A549 (cell line): Measurements from ENCODE around the gene SPPL3. TPM values are rescaled to one million over a fixed set of nuclear protein-coding genes. Genes with fewer than 3 reads are reported as not detected.

Experiments used
- ATAC-seq, 2 experiments: fragments of 200-7000 bp in 1 of 2; fragments of >200 bp in 1 of 2; cut with Nextera tagmentation in 1 of 2; cut with Tn5 transposase in 1 of 2; 3 replicates each; pipeline versions ENCODE4 v1.8.0 to v1.9.1; 2018 to 2020; ENCODE audit warnings: mild to moderate bottlenecking in 1 of 2, moderate library complexity in 1 of 2
- CTCF ChIA-PET: fragments of 300-600 bp; sonication (Branson Sonifier 250); formaldehyde crosslinking; extraction: SDS; loops from one replicate; lab custom pipeline; 2021; ENCODE audit warnings: antibody characterized with exemption, inconsistent platforms; lab: Yijun Ruan, JAX
- POLR2A ChIA-PET: fragments of 350-600 bp; formaldehyde crosslinking; extraction: SDS; loops from one replicate; lab custom pipeline; 2021; ENCODE audit warnings: antibody characterized with exemption, inconsistent platforms; lab: Yijun Ruan, JAX
- DNase-seq, 2 experiments: peaks; one replicate each; pipeline versions ENCODE4 v3.0.0 to v3.0.0-alpha.2; 2011 to 2016; ENCODE audit warnings: low read depth in 1 of 2, low spot score in 1 of 2
- FAIRE-seq: peaks from 2 replicates; lab custom pipeline; 2011; peaks lifted over from hg19 to GRCh38; lab: Jason Lieb, UNC
- H3K27ac ChIP-seq, 2 experiments: fragments of >200 bp; sonication (Bioruptor Twin); formaldehyde crosslinking; 3 replicates each; pipeline ENCODE4 v1.5.1; 2016 to 2017
- H3K4me1 ChIP-seq: fragments of >200 bp; sonication (Bioruptor Twin); formaldehyde crosslinking; 3 replicates; pipeline ENCODE4 v1.6.1; 2016
- H3K4me2 ChIP-seq: fragments of >200 bp; sonication (Bioruptor Twin); formaldehyde crosslinking; 3 replicates; pipeline ENCODE4 v1.6.1; 2016
- H3K4me3 ChIP-seq: fragments of >200 bp; sonication (Bioruptor Twin); formaldehyde crosslinking; 3 replicates; pipeline ENCODE4 v1.5.1; 2016
- H3K9me3 ChIP-seq: fragments of >200 bp; sonication (Bioruptor Twin); formaldehyde crosslinking; 3 replicates; pipeline ENCODE4 v1.6.1; 2016
- BHLHE40 ChIP-seq: IDR thresholded peaks from 2 replicates; pipeline ENCODE4 v1.6.1; 2012; ENCODE audit warnings: low read depth, low read length, inconsistent platforms
- CEBPB ChIP-seq, 2 experiments: fragments of >200 bp in 1 of 2; sonication (Bioruptor Twin) in 1 of 2; formaldehyde crosslinking in 1 of 2; IDR thresholded peaks; 2 replicates each; pipeline ENCODE4 v1.6.1; 2012 to 2016
- CTCF ChIP-seq: fragments of >200 bp; sonication (Bioruptor Twin); formaldehyde crosslinking; IDR thresholded peaks from 3 replicates; pipeline ENCODE4 v1.5.1; 2016
- EHMT2 ChIP-seq: fragments of 200-600 bp; sonication (generic); IDR thresholded peaks from 2 replicates; pipeline ENCODE4 v1.6.1; 2016; ENCODE audit warnings: antibody characterized with exemption, low read depth, mild to moderate bottlenecking, moderate library complexity
- ELK1 ChIP-seq: fragments of 150-350 bp; IDR thresholded peaks from 2 replicates; pipeline ENCODE4 v1.6.1; 2014; ENCODE audit warnings: low read depth, mild to moderate bottlenecking, low read length
- EP300 ChIP-seq, 2 experiments: fragments of >200 bp; sonication (Bioruptor Twin); formaldehyde crosslinking; IDR thresholded peaks; 2 replicates in 1 of 2; 3 replicates in 1 of 2; pipeline ENCODE4 v1.6.1; 2016 to 2017
- FOSB ChIP-seq: fragments of 250-450 bp; sonication (Bioruptor Pico); IDR thresholded peaks from 2 replicates; pipeline ENCODE4 v1.5.0; 2020; ENCODE audit warnings: mild to moderate bottlenecking, moderate library complexity
- HEYL ChIP-seq: fragments of 250-450 bp; sonication (Bioruptor Pico); IDR thresholded peaks from 2 replicates; pipeline ENCODE4 v1.8.0; 2021; ENCODE audit warnings: mild to moderate bottlenecking, moderate library complexity
- HOXB13 ChIP-seq: fragments of 250-450 bp; sonication (Bioruptor Pico); IDR thresholded peaks from 2 replicates; pipeline ENCODE4 v1.5.0; 2020; ENCODE audit warnings: low read depth, mild to moderate bottlenecking, moderate library complexity
- KDM5A ChIP-seq: fragments of 200-600 bp; sonication (generic); IDR thresholded peaks from 2 replicates; pipeline ENCODE4 v1.6.1; 2016; ENCODE audit warnings: antibody characterized with exemption, mild to moderate bottlenecking
- MAFK ChIP-seq: fragments of 450-650 bp; IDR thresholded peaks from 2 replicates; pipeline ENCODE4 v1.6.1; 2014; ENCODE audit not compliant: partially characterized antibody
- NFE2L2 ChIP-seq: fragments of 150-350 bp; conservative IDR thresholded peaks from 2 replicates; pipeline ENCODE4 v1.6.1; 2014; ENCODE audit warnings: low read length
- REST ChIP-seq: fragments of 200-600 bp; sonication (generic); IDR thresholded peaks from 2 replicates; pipeline ENCODE4 v1.6.1; 2016; ENCODE audit warnings: antibody characterized with exemption, mild to moderate bottlenecking, moderate library complexity
- RNF2 ChIP-seq: fragments of 200-600 bp; sonication (generic); IDR thresholded peaks from 2 replicates; pipeline ENCODE4 v1.6.1; 2016; ENCODE audit warnings: low read depth, mild to moderate bottlenecking, antibody characterized with exemption, moderate library complexity, borderline replicate concordance
- SREBF2 ChIP-seq: fragments of 450-650 bp; IDR thresholded peaks from 2 replicates; pipeline ENCODE4 v1.6.1; 2014; ENCODE audit warnings: mild to moderate bottlenecking, moderate library complexity
- TFCP2L1 ChIP-seq: fragments of 250-450 bp; sonication (Bioruptor Pico); IDR thresholded peaks from 2 replicates; pipeline ENCODE4 v1.5.0; 2021; ENCODE audit warnings: mild to moderate bottlenecking
- TP53 ChIP-seq: fragments of 250-450 bp; sonication (Bioruptor Pico); IDR thresholded peaks from 2 replicates; pipeline ENCODE4 v1.5.0; 2021; ENCODE audit warnings: mild to moderate bottlenecking, moderate library complexity
- ZFP36 ChIP-seq: fragments of 450-650 bp; IDR thresholded peaks from 2 replicates; pipeline ENCODE4 v1.6.1; 2014; ENCODE audit warnings: borderline replicate concordance; ENCODE audit not compliant: partially characterized antibody
- WGBS: methylation state at CpG from one replicate; pipeline ENCODE4 v1.1.6; 2017; ENCODE audit errors: missing lambda C conversion rate; 5-methylcytosine and 5-hydroxymethylcytosine counted together
- polyA plus RNA-seq, 4 experiments: library from polyadenylated mRNA; depleted of rRNA in 3 of 4; stranded (reverse); fragments of >200 nt; fragmentation: RNase III in 1 of 4; extraction: RNeasy Plus Mini Kit Qiagen cat#74134 plus additional on column Dnase treatment in 1 of 4; gene quantifications; 2 replicates in 3 of 4; 3 replicates in 1 of 4; pipeline ENCODE4 v1.2.3, GENCODE V29; 2011 to 2017
- TF ChIP-seq, protein P1 (sequence below): IDR thresholded peaks from 2 replicates; pipeline ENCODE4 v1.6.1; 2012

The SPPL3 gene
- polyA plus RNA-seq, 2 of the 4 experiments (the other 2 are of a cell fraction): 25.0 to 26.6 TPM

GRCh38 chr12:120869376-120869775, 34.8 kb downstream of the SPPL3 start:
- ATAC-seq: no peak
- Histone ChIP-seq H3K27ac (no peak overlapping the region), H3K4me3 (no peak overlapping the region), H3K4me2 (no peak overlapping the region), H3K9me3 (no peaks in the 10 kb centered on the region), H3K4me1 (0 out of 3 replicates have a peak, but pooled peaks cover 4% of the 10 kb centered on the region)
- CTCF ChIA-PET: no interaction called here
- 71% methylated on average over 4 of the region's 4 CpGs for WGBS
- TF ChIP-seq EHMT2: no peak
- TF ChIP-seq, protein P1, sequence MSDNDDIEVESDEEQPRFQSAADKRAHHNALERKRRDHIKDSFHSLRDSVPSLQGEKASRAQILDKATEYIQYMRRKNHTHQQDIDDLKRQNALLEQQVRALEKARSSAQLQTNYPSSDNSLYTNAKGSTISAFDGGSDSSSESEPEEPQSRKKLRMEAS: no peak
- no peak for TF ChIP-seq ZFP36
- no peak for TF ChIP-seq EP300 (IDR thresholded peaks at IDR 0.05)
- no peak for TF ChIP-seq HEYL
- TF ChIP-seq REST: no peak
- TF ChIP-seq RNF2: no peak
- TF ChIP-seq BHLHE40: no peak
- TF ChIP-seq KDM5A: no peak
- TF ChIP-seq TFCP2L1 (CRISPR knock-in tag): no peak
- no peak for TF ChIP-seq NFE2L2
- no peak for TF ChIP-seq ELK1
- TF ChIP-seq SREBF2: no peak
- TF ChIP-seq MAFK: no peak
- TF ChIP-seq FOSB (CRISPR knock-in tag): no peak
- no peak for TF ChIP-seq CEBPB (IDR thresholded peaks at IDR 0.05)
- no peak for TF ChIP-seq HOXB13 (CRISPR knock-in tag)
- POLR2A ChIA-PET: no interaction called here
- FAIRE-seq: no peak
- DNase-seq: no peak

DNA sequence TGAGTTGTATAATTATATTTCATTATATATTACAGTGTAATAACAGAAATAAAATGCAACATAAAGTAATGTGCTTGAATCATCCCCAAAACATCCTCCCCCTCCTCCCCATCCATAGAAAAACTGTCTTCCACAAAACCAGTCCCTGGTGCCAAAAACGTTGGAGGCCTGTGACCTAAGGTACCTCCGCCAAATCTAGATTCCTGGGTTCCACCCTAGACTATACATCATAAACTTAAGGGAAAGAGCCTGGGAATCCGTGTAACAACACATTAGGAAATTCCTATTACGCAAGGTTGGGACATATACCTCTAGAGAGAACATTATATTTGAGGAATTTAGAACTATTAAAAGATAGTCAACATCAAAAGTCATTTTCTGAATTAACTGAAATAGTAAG, 38.0 kb downstream of the SPPL3 start:
- CTCF ChIA-PET: no interaction called here
- no peak overlapping the region for H3K4me3 ChIP-seq
- 76% methylated on average over 4 of the region's 4 CpGs for WGBS

More for the DNA sequence above, 38.0 kb downstream of the SPPL3 start:
- Histone ChIP-seq H3K27ac (no peak overlapping the region), H3K4me1 (0 out of 3 replicates have a peak, but pooled peaks cover 4% of the 10 kb centered on the region), H3K4me2 (no peak overlapping the region), H3K9me3 (no peaks in the 10 kb centered on the region)
- no peak for DNase-seq
- FAIRE-seq: no peak
- POLR2A ChIA-PET: no interaction called here
- TF ChIP-seq CTCF: no peak
- no peak for TF ChIP-seq TP53
- TF ChIP-seq CEBPB (IDR thresholded peaks at IDR 0.05): peak in 1 of 2 experiments; percentile 38; a peak in 1 of 4 replicates
- no peak for ATAC-seq
